HG02678 (cell line): Measurements from ENCODE around the gene ENDOU.

Experiments
- ATAC-seq: cut with Tn5 transposase; IDR thresholded peaks from one replicate; pipeline ENCODE4 v1.9.1; 2021; ENCODE audit warnings: mild to moderate bottlenecking, moderate library complexity; ENCODE audit not compliant: unreplicated experiment

The ENDOU gene

DNA sequence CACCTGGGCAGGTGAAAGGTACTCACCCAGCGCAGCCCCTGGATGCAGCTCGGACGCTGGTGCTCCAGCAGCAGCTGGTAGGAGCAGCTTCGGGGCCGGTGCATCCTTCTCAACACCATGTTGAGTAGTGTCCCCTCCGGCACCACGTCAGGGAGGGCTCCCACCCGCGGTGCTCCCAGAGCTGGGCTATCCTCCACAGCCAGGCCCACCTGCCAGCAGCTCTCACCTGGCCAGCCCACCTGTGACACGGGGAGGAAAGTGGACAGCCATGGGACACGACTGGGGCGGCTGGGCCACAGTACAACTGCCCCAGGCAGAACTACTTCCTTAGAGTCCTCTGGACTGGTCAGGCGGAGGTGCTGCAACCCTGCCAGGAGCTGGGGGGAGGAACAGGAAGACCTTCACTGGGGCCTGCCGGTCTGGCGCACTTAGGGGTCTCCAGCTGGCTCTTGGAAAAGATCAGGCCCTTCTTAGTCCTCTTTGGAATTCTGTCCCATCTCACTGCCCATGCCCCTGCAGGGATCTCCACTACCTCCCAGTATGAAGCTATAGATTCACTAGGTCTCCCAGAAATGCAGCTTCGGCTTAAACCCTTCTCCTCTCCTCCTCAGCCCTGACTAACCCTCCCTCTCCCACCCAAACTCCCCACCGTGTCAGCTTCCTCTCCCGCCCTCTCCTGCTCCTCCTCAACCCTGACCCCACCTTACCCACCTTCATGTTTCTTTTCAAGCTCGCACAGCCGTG lies 32.7 kb upstream of the ENDOU start:
- ATAC-seq = no peak

DNA sequence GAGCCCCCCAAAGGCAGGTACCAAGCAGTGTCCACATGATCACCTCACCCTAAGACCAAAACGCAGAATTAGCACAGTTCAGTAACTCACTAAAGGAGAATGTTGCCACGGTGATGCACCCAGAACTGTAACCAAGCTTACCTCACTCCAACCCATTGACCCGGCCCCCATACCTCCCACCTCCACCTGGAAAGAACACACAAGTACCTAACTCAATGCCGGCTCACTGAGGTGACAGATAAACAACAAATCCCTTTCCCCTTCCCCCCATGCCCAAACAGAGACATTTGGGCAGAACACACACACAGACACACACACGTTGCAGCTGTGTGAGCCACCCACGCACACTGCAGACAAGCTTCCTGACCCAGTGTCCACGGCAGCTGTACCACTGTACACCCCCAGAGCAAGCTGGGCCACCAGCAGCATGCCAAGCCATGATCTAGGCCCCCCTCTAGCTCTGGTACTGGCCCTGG lies 32.1 kb upstream of the ENDOU start:
- ATAC-seq = no peak

DNA sequence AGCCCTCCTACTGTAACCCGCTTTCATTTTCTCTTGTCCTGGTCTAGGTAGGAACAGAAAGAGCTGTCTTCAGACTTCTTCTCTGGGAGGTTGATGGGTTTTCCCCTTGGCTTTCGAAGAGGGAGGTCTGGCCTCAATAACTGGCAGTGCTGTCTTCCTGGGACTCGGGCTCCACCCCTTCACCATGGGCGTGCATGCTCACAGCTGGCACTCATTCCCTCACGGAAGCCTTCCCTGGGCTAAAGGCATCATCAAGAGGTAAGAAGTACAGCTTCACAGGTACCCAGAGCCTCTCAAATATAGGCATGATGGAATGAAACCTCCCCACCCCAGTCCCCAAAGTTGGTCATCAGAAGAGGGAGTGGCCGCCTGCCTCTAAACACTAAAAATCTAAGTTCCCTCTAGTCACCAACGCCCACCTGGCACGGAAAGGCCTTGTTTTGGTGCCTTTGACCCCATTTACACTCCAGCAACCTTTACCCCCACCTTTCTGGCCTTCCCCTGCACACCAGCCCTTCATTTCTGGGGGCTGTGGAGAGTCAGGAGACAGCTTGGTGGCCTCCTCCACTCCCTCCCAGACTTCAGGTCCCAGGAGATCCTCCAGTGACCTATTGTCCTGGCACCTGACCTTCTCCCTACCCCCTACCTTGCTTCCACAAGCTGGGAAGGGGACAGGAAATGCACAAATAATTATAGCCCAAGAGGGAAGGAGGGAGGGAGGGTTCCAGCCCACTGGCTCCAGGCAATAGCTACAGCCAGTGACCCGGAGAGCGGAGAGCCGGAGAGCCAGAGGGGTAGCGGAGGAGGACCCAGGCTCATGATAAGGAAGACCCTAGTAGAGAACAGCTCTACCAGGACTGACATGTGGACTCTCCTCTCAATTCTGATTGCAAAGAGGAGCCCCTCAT lies 30.6 kb upstream of the ENDOU start:
- peak; percentile 70 for ATAC-seq

DNA sequence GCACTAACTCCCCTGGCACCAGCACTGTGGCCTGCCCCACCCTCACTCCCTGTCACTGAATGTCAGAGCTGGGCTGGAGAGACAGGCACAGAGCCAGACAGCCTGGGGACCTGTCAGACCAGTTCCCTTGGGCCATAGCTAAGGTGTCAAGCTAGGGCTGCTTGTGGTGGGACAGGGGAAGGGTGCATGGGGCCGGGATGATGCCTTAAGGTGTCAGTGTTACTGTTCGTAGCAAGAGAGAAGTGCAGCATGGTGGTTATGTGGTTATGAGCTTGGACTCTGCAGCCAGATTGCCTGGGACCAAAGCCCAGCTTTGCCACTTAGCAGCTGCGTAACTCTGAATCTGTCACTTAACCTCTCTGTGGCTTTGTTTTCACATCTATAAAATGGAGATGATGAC lies 29.6 kb upstream of the ENDOU start:
- ATAC-seq = peak; percentile 17

DNA sequence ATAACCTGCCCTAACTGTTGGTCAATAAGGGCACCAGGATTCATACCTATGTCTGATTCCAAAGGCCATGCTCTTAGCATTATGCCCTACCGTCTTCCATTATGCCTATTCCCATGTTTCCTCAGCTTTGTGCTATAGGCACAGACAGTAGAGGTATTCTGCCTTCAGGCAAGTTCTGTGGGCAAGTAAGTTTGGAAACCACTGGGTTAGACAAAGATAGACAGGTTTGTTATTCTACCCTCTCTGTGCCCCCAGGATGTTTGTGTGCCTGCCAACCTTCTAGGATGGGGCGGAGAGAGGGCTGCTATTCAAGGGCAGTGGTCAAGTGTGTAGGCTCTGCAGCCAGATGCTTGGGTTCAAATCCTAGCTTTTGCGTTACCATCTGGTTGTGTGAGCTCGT lies 28.8 kb upstream of the ENDOU start:
- no peak for ATAC-seq

DNA sequence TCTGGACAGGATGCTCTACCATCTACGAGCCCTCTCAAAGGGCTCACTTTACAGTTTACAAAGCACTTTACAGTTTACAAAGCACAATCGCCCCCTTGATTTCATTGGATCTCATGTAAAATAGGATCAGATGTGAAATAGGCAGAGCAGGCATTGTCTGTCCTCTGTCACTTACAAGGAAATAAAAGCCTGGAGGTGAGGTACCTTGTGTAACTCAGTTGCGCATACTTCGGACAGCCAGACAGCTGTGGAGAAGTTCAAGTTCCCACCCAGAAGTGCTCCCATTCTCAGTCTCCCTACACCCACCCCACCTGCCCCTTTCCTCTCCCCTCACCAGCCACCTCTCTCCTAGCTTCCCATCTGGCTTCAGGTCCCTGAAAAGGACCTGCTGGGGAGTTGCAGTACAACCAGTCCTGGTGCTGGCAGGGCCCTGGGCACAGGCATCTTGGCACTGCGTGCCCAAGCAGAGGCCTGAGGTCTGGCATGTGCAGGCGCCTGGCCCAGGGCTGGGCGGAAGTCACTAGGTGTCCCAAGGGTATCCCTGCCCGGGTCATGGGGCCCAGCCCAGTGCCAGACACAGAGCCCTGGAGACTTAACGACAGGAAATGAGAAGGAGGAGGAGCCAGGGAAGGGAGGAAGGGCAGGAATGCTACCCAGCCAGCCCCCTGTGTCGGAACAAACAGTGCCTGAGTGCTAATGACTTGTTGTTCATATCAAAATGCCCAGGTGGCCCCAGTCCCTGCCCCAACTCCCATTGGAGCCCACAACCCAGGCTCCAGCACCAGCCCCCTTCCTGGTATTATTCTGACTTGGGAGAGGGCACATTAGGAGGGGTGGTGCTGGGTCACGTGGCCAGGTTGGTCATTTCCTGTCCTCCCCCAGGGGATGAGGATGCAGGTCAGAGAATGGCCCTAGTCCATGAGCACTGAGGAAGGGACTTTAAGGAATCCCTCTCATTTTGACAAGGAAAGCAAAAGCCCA lies 28.0 kb upstream of the ENDOU start:
- ATAC-seq = no peak

DNA sequence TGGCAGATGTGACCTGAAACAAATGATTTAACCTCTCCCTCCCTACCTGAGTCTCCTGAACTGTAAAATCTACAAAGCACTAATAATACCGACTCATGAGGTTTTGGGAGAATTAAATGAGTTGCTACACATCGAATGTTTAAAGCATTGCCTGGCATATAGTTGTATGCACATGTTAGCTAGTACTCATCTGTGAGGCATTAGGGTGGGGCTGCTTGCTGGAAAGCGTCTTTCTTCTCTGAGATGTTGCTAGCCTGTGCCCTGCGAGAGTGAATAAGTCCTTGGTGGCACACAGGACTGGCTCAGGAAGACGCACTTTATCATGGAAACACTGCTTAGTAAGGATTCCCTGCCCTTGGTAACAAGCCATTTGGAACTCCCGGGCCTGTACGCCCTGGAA lies 27.3 kb upstream of the ENDOU start:
- ATAC-seq = no peak

DNA sequence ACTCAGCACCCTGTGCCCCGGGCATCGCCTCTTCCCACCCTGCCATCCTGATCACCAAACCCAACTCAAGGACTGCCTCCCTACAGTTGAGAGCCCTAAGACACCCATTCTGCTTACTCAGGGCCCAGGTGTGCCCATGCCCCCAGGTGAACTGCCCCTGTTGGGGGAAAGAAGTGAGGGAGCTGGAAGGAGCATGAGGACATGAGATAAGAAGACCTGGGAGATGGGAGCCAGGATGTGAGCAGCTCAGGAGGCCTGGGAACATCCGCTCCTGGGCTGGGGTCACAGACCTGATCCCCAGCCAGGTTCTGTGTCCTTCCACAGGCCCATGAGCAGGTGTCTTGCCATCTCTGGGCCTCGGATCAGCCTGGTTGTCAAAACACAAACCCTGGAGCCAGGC lies 26.8 kb upstream of the ENDOU start:
- ATAC-seq = no peak

DNA sequence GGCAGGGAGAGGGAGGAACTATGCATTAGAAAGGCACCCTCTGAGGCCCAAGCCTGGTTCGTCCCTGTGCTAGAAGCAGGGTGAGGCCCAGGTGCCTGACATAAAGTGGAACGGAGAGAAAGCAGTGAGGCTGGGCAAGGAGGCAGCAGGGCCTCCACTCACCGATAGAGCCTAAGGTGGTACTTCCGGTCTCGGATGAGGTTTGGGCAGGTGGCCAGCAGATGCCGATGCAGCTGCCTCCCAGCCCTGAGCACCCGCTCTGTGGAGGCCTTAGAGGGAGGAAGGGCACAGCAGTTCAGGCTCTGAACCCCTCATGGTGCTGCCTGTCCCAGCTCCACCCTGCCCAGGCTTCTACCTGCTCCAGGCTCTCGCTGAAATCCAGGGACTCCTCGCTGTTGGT lies 26.3 kb upstream of the ENDOU start:
- no peak for ATAC-seq

DNA sequence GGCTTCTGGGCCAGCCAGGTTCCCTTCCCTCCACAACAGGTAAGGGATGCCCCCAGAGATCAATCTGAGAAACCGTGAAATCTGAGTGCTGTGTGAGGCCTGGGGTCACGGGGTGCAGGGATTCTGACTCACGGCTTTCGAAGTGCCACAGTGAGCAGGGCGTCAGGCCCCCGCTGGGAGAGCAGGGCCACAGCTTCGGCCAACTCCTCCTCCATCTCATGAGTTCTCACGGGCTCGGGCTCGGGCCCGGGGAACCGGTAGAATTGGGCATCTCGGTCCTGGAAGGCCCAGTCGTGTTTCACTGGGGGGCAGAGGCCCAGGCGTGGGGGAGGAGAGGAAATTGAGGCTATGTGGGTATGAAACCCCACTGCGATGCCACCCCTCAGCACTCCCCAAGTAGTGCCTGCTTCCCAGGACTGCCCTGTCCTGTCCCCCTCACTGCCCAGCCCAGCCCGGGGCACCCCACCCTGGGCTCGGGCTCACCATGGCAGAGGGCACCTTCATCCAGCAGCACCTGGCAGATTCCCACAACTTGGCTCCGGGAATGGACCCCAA lies 25.7 kb upstream of the ENDOU start:
- no peak for ATAC-seq

DNA sequence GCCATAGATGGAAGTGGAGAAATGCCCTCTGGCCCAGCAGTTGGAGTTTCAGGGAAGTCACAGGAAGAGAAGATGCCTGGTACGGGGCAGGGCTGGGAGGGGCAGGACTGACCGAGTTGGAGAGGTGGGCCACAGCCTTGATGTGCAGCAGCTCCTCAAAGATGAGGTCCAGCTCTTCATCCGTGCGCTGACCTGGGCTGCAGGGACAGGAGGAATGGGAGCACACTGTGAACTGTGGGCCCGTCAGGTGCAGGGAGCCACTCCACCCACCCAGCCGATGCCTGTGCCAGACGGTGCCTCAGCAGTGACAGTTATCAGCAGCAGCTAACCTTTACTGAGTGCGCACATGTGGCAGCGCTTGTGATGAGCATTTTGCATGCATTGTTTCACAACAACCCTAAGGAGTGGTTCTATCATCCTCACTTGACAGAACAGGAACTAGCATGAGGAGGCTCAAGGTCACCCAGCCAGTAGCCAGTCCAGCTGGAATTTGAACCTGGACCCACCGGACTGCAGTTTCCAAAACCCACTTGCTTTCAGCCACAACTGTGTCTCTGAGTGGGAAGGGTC lies 25.0 kb upstream of the ENDOU start:
- no peak for ATAC-seq

DNA sequence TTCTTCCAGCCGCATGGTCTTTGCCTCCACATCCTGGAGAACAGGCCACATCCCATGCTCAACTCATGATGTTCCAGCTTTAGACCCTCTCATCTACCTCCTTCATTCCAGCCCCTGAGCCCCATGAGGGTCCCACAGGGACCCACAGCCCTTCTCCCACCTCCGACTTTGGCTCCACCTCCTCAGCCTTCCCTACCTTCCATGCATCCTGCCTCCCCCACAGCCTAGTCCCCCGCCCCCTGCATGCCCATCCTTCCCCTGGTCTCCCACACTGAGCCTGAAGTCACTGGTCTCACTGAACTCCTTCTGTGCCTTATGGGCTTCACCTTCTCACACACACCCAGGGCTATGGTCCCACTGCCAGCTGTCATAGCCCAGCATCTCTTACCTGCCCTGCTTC lies 23.6 kb upstream of the ENDOU start:
- ATAC-seq = no peak

DNA sequence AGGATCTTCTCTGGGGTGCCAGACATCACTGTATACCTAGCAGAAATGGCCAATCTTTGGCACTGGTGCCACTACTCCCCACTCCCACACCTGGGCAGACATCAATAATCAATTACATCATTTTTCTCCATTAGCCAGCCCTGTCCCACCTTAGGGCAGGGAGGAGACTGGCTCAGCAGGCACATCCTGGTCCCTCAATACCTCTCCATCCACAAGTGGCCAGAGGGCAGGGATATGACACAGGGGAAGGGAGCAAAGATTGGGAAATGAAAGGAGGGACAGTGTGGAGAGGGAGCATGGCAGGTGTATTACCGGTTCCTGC lies 23.2 kb upstream of the ENDOU start:
- ATAC-seq = no peak

DNA sequence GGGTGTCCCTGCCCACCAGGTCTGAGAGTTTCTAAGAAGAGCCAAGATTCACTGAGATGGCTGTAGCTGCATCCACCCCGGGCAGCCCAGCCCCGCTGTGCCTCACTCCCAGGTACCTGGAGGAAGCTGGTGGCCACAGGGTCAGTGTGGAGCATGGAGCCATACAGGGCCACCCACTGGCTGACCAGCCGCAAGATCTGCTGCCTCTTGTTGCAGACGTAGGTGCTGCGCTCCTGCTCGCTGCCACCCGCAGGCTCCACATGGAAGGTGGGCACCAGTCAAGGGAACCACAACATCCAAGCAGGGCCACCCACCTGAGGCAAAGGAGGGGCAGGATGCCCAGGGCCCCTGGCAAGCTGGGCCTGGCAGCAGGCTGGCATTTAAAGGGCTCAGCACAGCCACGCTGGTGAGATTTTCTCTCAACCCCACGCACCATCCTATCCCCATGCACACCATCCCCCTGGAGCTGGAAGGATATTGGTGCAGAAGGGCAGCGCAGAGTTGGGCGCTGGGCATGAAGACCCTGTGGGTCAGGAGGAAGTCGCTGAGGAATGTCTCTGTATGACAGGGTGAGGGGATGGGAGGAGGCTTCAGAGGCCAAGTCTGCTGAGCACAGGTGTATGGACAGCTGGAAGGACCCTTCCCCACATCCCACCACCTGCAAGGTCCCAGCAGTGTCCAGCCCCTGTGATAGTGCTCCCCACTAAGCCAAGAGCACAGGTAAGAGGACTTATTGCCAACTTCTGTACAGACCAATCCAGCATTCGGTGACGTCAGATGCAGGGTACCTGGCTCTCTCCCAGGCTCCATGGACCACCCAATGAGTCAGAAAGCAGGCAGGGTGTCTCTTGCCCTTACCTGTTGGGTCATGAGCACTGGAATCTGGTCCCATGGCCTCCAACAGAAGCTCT lies 22.6 kb upstream of the ENDOU start:
- no peak for ATAC-seq

DNA sequence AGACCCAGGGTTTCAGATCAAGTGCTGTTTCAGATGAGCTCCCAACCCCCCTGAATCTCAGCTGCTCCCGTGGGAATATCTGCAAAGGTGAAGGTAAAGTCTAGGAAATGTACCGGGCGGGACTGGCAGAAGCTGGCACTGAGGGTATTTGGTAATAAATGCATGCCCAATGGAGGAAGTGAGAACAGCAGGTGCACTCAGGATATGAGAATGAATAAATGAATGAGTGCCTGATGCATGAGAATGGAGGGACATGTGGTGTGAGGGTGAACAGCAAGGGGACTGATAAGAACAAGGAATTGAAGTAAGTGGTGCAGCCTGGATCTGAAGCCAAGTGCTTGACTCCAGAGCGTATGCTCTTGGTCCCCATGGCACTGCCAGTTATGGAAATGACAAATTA lies 21.8 kb upstream of the ENDOU start:
- ATAC-seq = no peak

DNA sequence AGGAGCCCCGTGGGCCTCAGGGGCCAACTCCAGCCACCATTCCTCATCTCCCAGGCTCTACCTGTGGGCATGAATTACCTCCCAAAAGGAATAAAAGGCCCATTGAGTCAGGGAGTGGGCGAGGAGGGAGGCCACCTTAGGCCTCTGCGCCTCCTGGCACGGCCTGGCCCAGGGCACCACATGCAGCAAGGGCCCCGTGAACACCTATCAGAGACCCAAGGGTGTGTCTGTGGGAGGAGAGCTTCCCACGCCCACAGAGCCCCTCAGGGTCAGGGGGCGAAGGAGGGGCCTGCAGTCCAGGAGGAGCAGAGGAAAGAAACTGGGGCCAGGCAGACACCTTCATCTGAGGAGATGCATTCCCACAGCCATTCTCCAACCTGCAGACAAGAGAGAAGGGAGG lies 21.2 kb upstream of the ENDOU start:
- ATAC-seq = no peak

DNA sequence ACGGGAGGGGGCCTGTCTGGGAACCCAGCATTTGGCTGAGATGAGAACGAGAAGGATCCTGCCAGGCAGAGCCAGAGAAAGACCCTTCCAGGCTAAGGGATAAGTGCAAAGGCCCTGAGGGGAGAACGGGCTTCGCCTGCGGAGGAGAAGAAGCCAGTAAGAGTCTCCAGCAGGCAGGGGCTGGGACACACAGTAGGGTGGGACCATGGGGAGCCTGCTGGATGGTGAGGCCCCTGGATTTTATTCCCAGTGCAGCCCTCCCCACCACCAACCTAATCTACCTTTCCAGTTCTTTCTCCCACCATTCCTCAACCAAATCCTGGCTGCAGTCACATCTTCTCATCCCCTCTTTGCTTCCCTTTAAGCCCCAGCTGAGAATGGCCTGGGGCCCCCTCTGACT lies 20.8 kb upstream of the ENDOU start:
- ATAC-seq = no peak

DNA sequence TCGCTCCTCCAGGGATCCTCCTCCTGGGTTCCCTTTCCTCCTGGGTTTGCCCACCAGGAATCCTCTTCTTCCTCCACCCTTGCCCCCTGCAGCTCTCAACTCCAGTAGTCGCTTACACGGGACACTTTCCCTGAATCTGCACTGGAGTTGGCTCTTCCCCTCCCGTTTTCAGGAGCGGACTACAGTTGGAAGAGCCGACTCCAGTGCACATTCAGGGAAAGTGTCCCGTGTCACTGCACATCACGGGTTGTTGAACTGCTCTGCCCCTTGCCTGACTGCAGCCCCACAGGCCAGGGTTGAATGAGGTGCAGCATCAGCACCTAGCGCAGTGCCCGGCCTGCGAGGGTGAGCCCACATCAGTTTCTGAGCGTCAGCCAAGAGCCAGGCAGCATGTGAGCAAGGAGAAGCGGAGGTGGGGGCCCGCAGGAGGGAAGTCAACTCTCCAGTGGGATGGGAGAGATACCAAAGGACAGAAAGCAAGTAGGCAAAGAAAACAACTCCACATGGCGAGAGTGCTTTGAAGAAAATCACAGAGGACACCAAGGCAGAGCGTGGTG lies 20.3 kb upstream of the ENDOU start:
- no peak for ATAC-seq

DNA sequence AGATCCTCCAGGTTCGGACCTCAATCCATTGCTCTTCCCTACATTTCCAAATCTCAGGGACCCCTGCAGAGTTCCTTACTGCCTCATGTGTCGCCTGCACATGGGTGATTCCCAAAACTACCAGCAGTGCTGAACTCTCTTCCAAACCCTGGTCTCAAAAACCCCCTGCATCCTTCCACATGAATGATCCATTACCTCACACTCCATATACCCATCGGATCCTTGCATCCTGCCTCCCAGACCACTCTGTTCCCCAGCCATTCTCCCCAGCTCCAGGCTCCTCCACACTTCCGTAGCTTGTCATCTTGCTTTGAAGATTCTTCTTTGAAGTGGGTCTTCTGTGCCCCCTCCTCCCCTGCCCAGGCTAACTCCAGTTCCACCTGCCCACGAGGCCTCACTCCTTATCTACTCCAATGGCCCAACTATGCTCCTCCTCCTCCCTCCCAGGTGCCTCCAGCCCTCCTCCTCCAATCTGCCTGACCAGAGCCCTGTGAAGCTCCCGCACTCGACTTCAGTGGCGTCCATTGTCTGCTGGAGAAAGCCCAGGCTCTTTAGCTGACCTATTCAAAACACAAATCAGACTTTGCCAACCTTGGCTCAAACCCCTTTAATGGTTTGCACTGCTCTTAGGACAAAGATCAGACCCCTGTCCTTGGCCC lies 19.6 kb upstream of the ENDOU start:
- ATAC-seq = no peak
